ENCODE data around the gene CATSPERZ. TPM values are rescaled to one million over a fixed set of nuclear protein-coding genes. Genes with fewer than 3 reads are reported as not detected.
A peak's percentile ranks its signal among the peaks of the same experiment; 100 is the strongest.

Gene CATSPERZ
- total and polyA plus RNA-seq, 2 donors (not counting 3 experiments of a cell fraction or from before 2014, with no cell fraction given), result 0.11 TPM; not detected in 1

DNA sequence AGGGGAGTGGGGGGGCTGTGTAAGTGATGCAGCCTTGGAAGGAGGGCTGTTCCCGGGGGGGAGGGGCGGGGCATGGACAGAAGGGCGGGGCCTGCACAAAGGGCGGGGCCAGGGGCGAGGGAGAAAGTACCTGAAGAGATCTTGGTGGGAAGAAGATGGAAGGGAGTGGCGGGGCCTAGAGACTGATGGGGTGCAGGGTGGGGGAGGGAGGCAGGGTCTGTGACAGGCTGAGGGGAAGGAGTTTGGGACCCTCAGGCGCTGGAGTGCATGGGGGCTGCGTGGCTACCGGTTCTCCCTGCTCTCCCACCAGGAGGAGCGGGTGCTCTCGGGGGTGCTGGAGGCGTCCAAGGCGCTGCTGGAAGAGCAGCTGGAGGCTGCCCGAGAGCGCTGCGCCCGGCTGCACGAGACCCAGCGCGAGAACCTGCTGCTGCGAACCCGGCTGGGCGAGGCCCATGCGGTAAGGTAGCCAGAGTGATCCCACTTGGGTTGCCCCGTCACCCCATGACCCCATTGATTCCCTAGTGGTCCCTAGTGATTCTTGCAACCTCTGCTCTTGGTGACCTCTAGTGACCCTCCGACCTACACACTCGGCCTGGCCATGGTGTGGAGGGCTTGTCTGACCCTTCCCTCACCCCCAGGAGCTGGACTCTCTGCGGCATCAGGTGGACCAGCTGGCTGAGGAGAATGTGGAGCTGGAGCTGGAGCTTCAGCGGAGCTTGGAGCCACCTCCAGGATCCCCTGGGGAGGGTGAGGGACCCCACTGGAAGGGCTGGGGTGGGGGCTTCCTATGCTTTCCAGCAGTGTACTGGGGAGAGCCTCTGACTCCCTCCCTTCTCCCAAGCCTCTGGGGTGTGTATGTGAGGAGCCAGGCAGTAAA lies 42.9 kb downstream of the CATSPERZ start:
- intact Hi-C loops (cut with micrococcal nuclease) (no loop called here), dilution Hi-C loops (cut with MboI; ENCODE audit: extremely low pct_ligation_motif_present, low sequenced_read_pairs) (no loop called here)
- no peak overlapping the region for H3K4me2 ChIP-seq (ENCODE audit: insufficient read depth, low read length)
- H3K79me2 ChIP-seq (ENCODE audit: control insufficient read depth, insufficient read depth, low read length), result no peaks in the 10 kb centered on the region
- H2AFZ ChIP-seq (ENCODE audit: low read depth, low read length), result peak overlapping the region; percentile 96
- no peaks in the 10 kb centered on the region for H3K4me1 ChIP-seq (ENCODE audit: control insufficient read depth, extremely low read depth, insufficient read depth, low read length)
- no peaks in the 10 kb centered on the region for H3K9me1 ChIP-seq (replicated peaks; ENCODE audit: control insufficient read depth, extremely low read depth, insufficient read depth, low read length)
- peak; percentile 78 for FAIRE-seq
- TF ChIP-seq JUN (IDR thresholded peaks at IDR 0.05; ENCODE audit: borderline replicate concordance, insufficient read depth, insufficient read length, low read depth) (no peak), POLR2A (IDR thresholded peaks at IDR 0.05; ENCODE audit: low read depth, low read length) (no peak), EZH2 (IDR thresholded peaks at IDR 0.05; ENCODE audit: borderline replicate concordance, low read depth, low read length, severe bottlenecking) (no peak)
- TF ChIP-seq, protein P1, sequence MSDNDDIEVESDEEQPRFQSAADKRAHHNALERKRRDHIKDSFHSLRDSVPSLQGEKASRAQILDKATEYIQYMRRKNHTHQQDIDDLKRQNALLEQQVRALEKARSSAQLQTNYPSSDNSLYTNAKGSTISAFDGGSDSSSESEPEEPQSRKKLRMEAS (IDR thresholded peaks at IDR 0.05; ENCODE audit: insufficient read depth, insufficient read length), result no peak
- no peaks in the 10 kb centered on the region for H3K9me3 ChIP-seq (replicated peaks; ENCODE audit: control insufficient read depth, insufficient read depth, low read length)
- ChIA-PET CTCF (interaction anchor here (0.6 to 7.0 kb wide), 16 partner anchors 8 to 599 kb away, joined by 3 to 107 read pairs (median 4); partner anchors contain the start of genes CATSPERZ, PRDX5, RPS6KA4 and TRMT112), POLR2A (interaction anchor here (0.5 to 1.0 kb wide), 3 partner anchors 10 to 154 kb away, joined by 3 to 4 read pairs (median 3); partner anchors contain the start of genes PRDX5 and TRMT112)
- H3K36me3 ChIP-seq (ENCODE audit: control insufficient read depth in 2 of 2, extremely low read depth in 1 of 2, insufficient read depth in 2 of 2, low read length in 2 of 2), result no peaks in the 10 kb centered on the region
- no peaks in the 10 kb centered on the region for H4K20me1 ChIP-seq (replicated peaks; ENCODE audit: control insufficient read depth, extremely low read depth, insufficient read depth, low read length)
- BruUV-seq (replicated peaks), result no TSS peak
- no peak for DNase-seq (ENCODE audit: low read depth, low spot score)
- no peak overlapping the region for H3K9ac ChIP-seq (replicated peaks; ENCODE audit: extremely low read depth, insufficient read depth, low read length)
- H3K27me3 ChIP-seq (ENCODE audit: control insufficient read depth in 2 of 2, insufficient read depth in 2 of 2, low read length in 2 of 2), result no peaks in the 10 kb centered on the region
- no peak overlapping the region for H3K27ac ChIP-seq (ENCODE audit: insufficient read depth, low read depth, low read length)
- peak overlapping the region in 1 of 3 experiments; percentile 13 for H3K4me3 ChIP-seq (replicated peaks in 1 of 3; ENCODE audit: insufficient read depth in 1 of 3, low read depth in 1 of 3, low read length in 3 of 3)

Measured in endothelial cell of umbilical vein (primary cell).